NCI-H748 (cell line): ENCODE measurements around the gene KCNC2.

Source experiments
- DNase-seq: peaks from one replicate; lab custom pipeline; 2025; ENCODE audit not compliant: unreplicated experiment; lab: John Stamatoyannopoulos, UW

KCNC2 gene

GRCh38 chr12:75065482-75065881 is 144.2 kb downstream of the KCNC2 start:
- no peak for DNase-seq

GRCh38 chr12:75062691-75063090 is 146.9 kb downstream of the KCNC2 start:
- DNase-seq: no peak

- no peak for DNase-seq
Observed at GRCh38 chr12:75058228-75058627, 151.4 kb downstream of the KCNC2 start.

- no peak for DNase-seq
Observed at GRCh38 chr12:75048767-75049166, 160.9 kb downstream of the KCNC2 start.

DNA sequence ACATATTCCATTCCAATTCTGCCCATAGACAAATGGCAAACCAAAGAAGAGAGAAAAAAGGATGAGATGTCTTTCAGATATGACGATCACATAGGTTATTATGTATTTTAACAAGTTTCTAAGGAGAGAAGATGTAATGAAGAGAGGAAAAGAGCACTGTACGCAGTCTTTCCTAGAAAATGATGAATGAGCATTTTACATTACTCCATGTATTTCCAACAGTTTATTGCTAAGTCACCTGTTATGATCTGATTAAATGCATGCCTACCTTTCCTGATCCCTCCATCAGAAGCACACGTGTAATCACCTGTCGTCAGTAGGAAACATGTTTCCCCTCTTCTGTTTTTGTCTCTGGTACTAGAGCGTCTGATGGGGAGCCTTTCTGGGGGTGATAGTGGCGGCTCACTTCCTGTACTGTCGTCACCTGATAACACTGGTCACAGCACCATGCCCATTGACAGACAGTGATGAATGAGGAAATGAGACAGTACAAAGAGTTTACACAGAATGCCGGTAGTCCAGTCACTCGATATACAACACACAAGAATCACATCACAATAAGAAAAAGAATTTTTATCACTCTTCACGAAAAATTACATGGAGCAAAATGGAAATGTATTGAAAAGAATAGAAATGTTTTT is 161.6 kb downstream of the KCNC2 start:
- no peak for DNase-seq

- DNase-seq: no peak
Observed at GRCh38 chr12:75042125-75042524, 167.5 kb downstream of the KCNC2 start.

GRCh38 chr12:75041472-75041871 is 168.2 kb downstream of the KCNC2 start:
- DNase-seq: no peak

- DNase-seq: no peak
Observed at GRCh38 chr12:75020068-75020557, 189.5 kb downstream of the KCNC2 start.

- no peak for DNase-seq
Observed at GRCh38 chr12:75011120-75011519, 198.5 kb downstream of the KCNC2 start.

GRCh38 chr12:75007133-75007532 is 202.5 kb downstream of the KCNC2 start:
- DNase-seq: no peak

GRCh38 chr12:75000120-75000519 is 209.5 kb downstream of the KCNC2 start:
- DNase-seq: no peak

DNA sequence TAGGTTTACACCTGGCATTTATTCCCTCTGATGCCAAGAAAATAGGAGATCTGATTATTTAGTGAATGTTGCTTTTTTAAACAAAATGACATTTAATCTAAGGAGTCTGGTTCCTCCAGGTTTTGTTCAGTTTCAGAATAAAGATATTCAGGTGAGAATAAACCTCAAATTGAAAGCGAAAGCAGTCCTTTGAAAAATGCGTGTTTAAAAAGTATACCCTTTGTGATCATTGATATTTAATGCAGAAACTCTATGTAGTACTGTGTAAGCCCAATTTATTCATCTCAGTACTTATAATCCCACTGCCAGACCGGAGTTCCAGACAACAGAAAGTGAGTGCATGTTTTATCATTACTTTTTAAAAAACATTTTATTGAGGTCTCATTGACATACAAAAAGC is 210.2 kb downstream of the KCNC2 start:
- DNase-seq: no peak
